WTC11 (cell line): ENCODE data around the gene TADA2A. TPM values are rescaled to one million over a fixed set of nuclear protein-coding genes. Genes with fewer than 3 reads are reported as not detected.

ENCODE experiments used
- ATAC-seq: fragments of 200-7000 bp; cut with Tn5 transposase; 2 replicates; pipeline ENCODE4 v1.10.0; 2021; ENCODE audit warnings: mild to moderate bottlenecking, moderate library complexity
- CTCF ChIA-PET: fragments of 300-600 bp; sonication (Branson Sonifier 250); formaldehyde crosslinking; loops from one replicate; lab custom pipeline; 2021; ENCODE audit warnings: antibody characterized with exemption; lab: Charles Lee
- POLR2A ChIA-PET: fragments of 350-600 bp; sonication (Branson Sonifier 250); formaldehyde crosslinking; loops from one replicate; lab custom pipeline; 2021; ENCODE audit warnings: antibody characterized with exemption; lab: Charles Lee
- DNase-seq: peaks from one replicate; pipeline ENCODE4 v3.0.0; 2021; ENCODE audit warnings: low spot score
- H3K27ac Mint-ChIP-seq: 2 replicates; pipeline ENCODE4 v1.8.0; 2021; ENCODE audit warnings: mixed read lengths
- H3K27me3 Mint-ChIP-seq: 2 replicates; pipeline ENCODE4 v1.8.0; 2021; ENCODE audit warnings: low read depth, mild to moderate bottlenecking, moderate library complexity, mixed read lengths
- H3K36me3 Mint-ChIP-seq: 2 replicates; pipeline ENCODE4 v1.8.0; 2021; ENCODE audit warnings: mixed read lengths
- H3K4me1 Mint-ChIP-seq: 2 replicates; pipeline ENCODE4 v1.8.0; 2022; ENCODE audit warnings: mixed read lengths
- H3K4me3 Mint-ChIP-seq: 2 replicates; pipeline ENCODE4 v1.8.0; 2021; ENCODE audit warnings: mild to moderate bottlenecking, moderate library complexity, mixed read lengths
- H3K9me3 Mint-ChIP-seq: 2 replicates; pipeline ENCODE4 v1.8.0; 2021; ENCODE audit warnings: mixed read lengths
- ATF6 ChIP-seq: sonication (generic); formaldehyde crosslinking; IDR thresholded peaks from 2 replicates; pipeline ENCODE4 v1.8.1; 2023; ENCODE audit warnings: mild to moderate bottlenecking, missing genetic modification reagents
- CTCF ChIP-seq: fragments of 200-600 bp; IDR thresholded peaks from 2 replicates; pipeline ENCODE4 v1.8.0; 2022; ENCODE audit warnings: antibody characterized with exemption
- ELF4 ChIP-seq: sonication (generic); formaldehyde crosslinking; IDR thresholded peaks from 2 replicates; pipeline ENCODE4 v1.8.1; 2022; ENCODE audit warnings: low read depth, mild to moderate bottlenecking, moderate library complexity, missing genetic modification reagents
- FOXJ3 ChIP-seq: sonication (generic); formaldehyde crosslinking; IDR thresholded peaks from 2 replicates; pipeline ENCODE4 v1.9.0; 2021; ENCODE audit warnings: missing genetic modification reagents, mild to moderate bottlenecking, borderline replicate concordance
- FOXP1 ChIP-seq: sonication (generic); formaldehyde crosslinking; IDR thresholded peaks from 2 replicates; pipeline ENCODE4 v1.8.0; 2022; ENCODE audit warnings: missing genetic modification reagents, mild to moderate bottlenecking, moderate library complexity, borderline replicate concordance
- GABPB1 ChIP-seq: sonication (generic); formaldehyde crosslinking; IDR thresholded peaks from 2 replicates; pipeline ENCODE4 v1.8.1; 2023; ENCODE audit warnings: mild to moderate bottlenecking, missing genetic modification reagents
- HMGA2 ChIP-seq: fragments of 250-450 bp; sonication (Bioruptor Pico); IDR thresholded peaks from 2 replicates; pipeline ENCODE4 v1.4.0; 2021; ENCODE audit warnings: mild to moderate bottlenecking, moderate library complexity
- JUN ChIP-seq: sonication (generic); formaldehyde crosslinking; IDR thresholded peaks from 2 replicates; pipeline ENCODE4 v1.8.0; 2023; ENCODE audit warnings: mild to moderate bottlenecking, missing genetic modification reagents
- NFYB ChIP-seq: sonication (generic); formaldehyde crosslinking; conservative IDR thresholded peaks from 2 replicates; pipeline ENCODE4 v1.8.0; 2022; ENCODE audit warnings: low read depth, missing genetic modification reagents
- NR2C2 ChIP-seq: sonication (generic); formaldehyde crosslinking; IDR thresholded peaks from 2 replicates; pipeline ENCODE4 v1.8.0; 2022; ENCODE audit warnings: mild to moderate bottlenecking, missing genetic modification reagents
- OVOL2 ChIP-seq: fragments of 250-450 bp; sonication (Bioruptor Pico); IDR thresholded peaks from 2 replicates; pipeline ENCODE4 v1.9.0; 2021; ENCODE audit warnings: mild to moderate bottlenecking, borderline replicate concordance
- PRRX2 ChIP-seq: fragments of 250-450 bp; sonication (Bioruptor Pico); IDR thresholded peaks from 2 replicates; pipeline ENCODE4 v1.8.0; 2021; ENCODE audit warnings: mild to moderate bottlenecking
- RELA ChIP-seq: sonication (generic); formaldehyde crosslinking; IDR thresholded peaks from 2 replicates; pipeline ENCODE4 v1.8.1; 2022; ENCODE audit warnings: missing genetic modification reagents, mild to moderate bottlenecking, borderline replicate concordance
- SMAD4 ChIP-seq: sonication (generic); formaldehyde crosslinking; IDR thresholded peaks from 2 replicates; pipeline ENCODE4 v1.8.0; 2022; ENCODE audit warnings: mild to moderate bottlenecking, missing genetic modification reagents
- TP53 ChIP-seq: sonication (generic); formaldehyde crosslinking; IDR thresholded peaks from 2 replicates; pipeline ENCODE4 v1.8.1; 2023; ENCODE audit warnings: mild to moderate bottlenecking, missing genetic modification reagents
- ZBTB43 ChIP-seq: sonication (generic); formaldehyde crosslinking; IDR thresholded peaks from 2 replicates; pipeline ENCODE4 v1.8.1; 2023; ENCODE audit warnings: mild to moderate bottlenecking, missing genetic modification reagents
- ZNF121 ChIP-seq: sonication (generic); formaldehyde crosslinking; IDR thresholded peaks from 2 replicates; pipeline ENCODE4 v1.8.0; 2023; ENCODE audit warnings: missing genetic modification reagents
- ZNF232 ChIP-seq: sonication (generic); formaldehyde crosslinking; IDR thresholded peaks from 2 replicates; pipeline ENCODE4 v1.8.0; 2022; ENCODE audit warnings: mild to moderate bottlenecking, missing genetic modification reagents
- total RNA-seq: library from RNA; stranded (reverse); gene quantifications from 3 replicates; pipeline ENCODE4 v1.2.3, GENCODE V29; 2021
- TF ChIP-seq, protein P1 (sequence below): sonication (generic); formaldehyde crosslinking; IDR thresholded peaks from 2 replicates; pipeline ENCODE4 v1.8.1; 2022; ENCODE audit warnings: low read depth, missing genetic modification reagents, borderline replicate concordance
- TF ChIP-seq, protein P2 (sequence below): sonication (generic); formaldehyde crosslinking; IDR thresholded peaks from 2 replicates; pipeline ENCODE4 v1.8.0; 2023; ENCODE audit warnings: missing genetic modification reagents, mild to moderate bottlenecking, borderline replicate concordance
- TF ChIP-seq, protein P3 (sequence below): sonication (generic); formaldehyde crosslinking; IDR thresholded peaks from 2 replicates; pipeline ENCODE4 v1.8.1; 2023; ENCODE audit warnings: mild to moderate bottlenecking, moderate library complexity, missing genetic modification reagents

TADA2A gene
- total RNA-seq, 1 experiment from 2014 or later = 16.5 TPM

- ChIA-PET POLR2A (no interaction called here), CTCF (no interaction called here)
- peaks cover 21% of the 10 kb centered on the region for H3K36me3 Mint-ChIP-seq
- ATAC-seq (no peak), DNase-seq (no peak)
- no peak overlapping the region for H3K27ac Mint-ChIP-seq
- no peaks in the 10 kb centered on the region for H3K4me1 Mint-ChIP-seq
- TF ChIP-seq ZBTB43 (CRISPR knock-in tag) (no peak), HMGA2 (CRISPR knock-in tag) (peak; percentile 92)
- no peak overlapping the region for H3K4me3 Mint-ChIP-seq
- H3K9me3 Mint-ChIP-seq = no peaks in the 10 kb centered on the region
- H3K27me3 Mint-ChIP-seq = no peaks in the 10 kb centered on the region
Measured at GRCh38 chr17:37462492-37462891, 55.8 kb downstream of the TADA2A start.

GRCh38 chr17:37463039-37463438 is 56.4 kb downstream of the TADA2A start:
- TF ChIP-seq OVOL2 = no peak
- TF ChIP-seq NFYB = no peak
- no peak for TF ChIP-seq ZNF232
- TF ChIP-seq, protein P1, sequence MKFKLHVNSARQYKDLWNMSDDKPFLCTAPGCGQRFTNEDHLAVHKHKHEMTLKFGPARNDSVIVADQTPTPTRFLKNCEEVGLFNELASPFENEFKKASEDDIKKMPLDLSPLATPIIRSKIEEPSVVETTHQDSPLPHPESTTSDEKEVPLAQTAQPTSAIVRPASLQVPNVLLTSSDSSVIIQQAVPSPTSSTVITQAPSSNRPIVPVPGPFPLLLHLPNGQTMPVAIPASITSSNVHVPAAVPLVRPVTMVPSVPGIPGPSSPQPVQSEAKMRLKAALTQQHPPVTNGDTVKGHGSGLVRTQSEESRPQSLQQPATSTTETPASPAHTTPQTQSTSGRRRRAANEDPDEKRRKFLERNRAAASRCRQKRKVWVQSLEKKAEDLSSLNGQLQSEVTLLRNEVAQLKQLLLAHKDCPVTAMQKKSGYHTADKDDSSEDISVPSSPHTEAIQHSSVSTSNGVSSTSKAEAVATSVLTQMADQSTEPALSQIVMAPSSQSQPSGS (CRISPR knock-in tag) = no peak
- TF ChIP-seq ZNF121 (CRISPR knock-in tag) = no peak
- TF ChIP-seq, protein P2, sequence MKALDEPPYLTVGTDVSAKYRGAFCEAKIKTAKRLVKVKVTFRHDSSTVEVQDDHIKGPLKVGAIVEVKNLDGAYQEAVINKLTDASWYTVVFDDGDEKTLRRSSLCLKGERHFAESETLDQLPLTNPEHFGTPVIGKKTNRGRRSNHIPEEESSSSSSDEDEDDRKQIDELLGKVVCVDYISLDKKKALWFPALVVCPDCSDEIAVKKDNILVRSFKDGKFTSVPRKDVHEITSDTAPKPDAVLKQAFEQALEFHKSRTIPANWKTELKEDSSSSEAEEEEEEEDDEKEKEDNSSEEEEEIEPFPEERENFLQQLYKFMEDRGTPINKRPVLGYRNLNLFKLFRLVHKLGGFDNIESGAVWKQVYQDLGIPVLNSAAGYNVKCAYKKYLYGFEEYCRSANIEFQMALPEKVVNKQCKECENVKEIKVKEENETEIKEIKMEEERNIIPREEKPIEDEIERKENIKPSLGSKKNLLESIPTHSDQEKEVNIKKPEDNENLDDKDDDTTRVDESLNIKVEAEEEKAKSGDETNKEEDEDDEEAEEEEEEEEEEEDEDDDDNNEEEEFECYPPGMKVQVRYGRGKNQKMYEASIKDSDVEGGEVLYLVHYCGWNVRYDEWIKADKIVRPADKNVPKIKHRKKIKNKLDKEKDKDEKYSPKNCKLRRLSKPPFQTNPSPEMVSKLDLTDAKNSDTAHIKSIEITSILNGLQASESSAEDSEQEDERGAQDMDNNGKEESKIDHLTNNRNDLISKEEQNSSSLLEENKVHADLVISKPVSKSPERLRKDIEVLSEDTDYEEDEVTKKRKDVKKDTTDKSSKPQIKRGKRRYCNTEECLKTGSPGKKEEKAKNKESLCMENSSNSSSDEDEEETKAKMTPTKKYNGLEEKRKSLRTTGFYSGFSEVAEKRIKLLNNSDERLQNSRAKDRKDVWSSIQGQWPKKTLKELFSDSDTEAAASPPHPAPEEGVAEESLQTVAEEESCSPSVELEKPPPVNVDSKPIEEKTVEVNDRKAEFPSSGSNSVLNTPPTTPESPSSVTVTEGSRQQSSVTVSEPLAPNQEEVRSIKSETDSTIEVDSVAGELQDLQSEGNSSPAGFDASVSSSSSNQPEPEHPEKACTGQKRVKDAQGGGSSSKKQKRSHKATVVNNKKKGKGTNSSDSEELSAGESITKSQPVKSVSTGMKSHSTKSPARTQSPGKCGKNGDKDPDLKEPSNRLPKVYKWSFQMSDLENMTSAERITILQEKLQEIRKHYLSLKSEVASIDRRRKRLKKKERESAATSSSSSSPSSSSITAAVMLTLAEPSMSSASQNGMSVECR (CRISPR knock-in tag) = no peak
- no peak for TF ChIP-seq RELA
- TF ChIP-seq PRRX2 (CRISPR knock-in tag) = no peak
- no peak for TF ChIP-seq SMAD4 (CRISPR knock-in tag)
- TF ChIP-seq HMGA2 (CRISPR knock-in tag) = no peak
- TF ChIP-seq ATF6 (CRISPR knock-in tag) = no peak
- TF ChIP-seq, protein P3, sequence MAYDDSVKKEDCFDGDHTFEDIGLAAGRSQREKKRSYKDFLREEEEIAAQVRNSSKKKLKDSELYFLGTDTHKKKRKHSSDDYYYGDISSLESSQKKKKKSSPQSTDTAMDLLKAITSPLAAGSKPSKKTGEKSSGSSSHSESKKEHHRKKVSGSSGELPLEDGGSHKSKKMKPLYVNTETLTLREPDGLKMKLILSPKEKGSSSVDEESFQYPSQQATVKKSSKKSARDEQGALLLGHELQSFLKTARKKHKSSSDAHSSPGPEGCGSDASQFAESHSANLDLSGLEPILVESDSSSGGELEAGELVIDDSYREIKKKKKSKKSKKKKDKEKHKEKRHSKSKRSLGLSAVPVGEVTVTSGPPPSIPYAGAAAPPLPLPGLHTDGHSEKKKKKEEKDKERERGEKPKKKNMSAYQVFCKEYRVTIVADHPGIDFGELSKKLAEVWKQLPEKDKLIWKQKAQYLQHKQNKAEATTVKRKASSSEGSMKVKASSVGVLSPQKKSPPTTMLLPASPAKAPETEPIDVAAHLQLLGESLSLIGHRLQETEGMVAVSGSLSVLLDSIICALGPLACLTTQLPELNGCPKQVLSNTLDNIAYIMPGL (CRISPR knock-in tag) = no peak
- no peak for TF ChIP-seq TP53 (CRISPR knock-in tag)
- TF ChIP-seq GABPB1 (CRISPR knock-in tag) = no peak
- no peak for TF ChIP-seq ELF4 (CRISPR knock-in tag)
- no peak for TF ChIP-seq FOXJ3 (CRISPR knock-in tag)
- TF ChIP-seq CTCF = no peak
- no peak for TF ChIP-seq NR2C2 (CRISPR knock-in tag)
- no peak for TF ChIP-seq JUN (CRISPR knock-in tag)
- TF ChIP-seq FOXP1 = no peak
- H3K9me3 Mint-ChIP-seq = no peaks in the 10 kb centered on the region
- H3K36me3 Mint-ChIP-seq = peaks cover 20% of the 10 kb centered on the region
- DNase-seq (no peak), ATAC-seq (no peak)
- no peaks in the 10 kb centered on the region for H3K27me3 Mint-ChIP-seq
- POLR2A ChIA-PET = no interaction called here
- CTCF ChIA-PET = interaction anchor here (1.9 kb wide), 1 partner anchor 90 kb away, joined by 6 read pairs; no protein-coding TSS in a partner anchor
- H3K27ac Mint-ChIP-seq = no peak overlapping the region
- no peaks in the 10 kb centered on the region for H3K4me1 Mint-ChIP-seq
- H3K4me3 Mint-ChIP-seq = no peak overlapping the region
